Stromal cell of bone marrow (primary cell): Measurements from ENCODE around the gene ZNF213.
A peak's percentile ranks its signal among the peaks of the same experiment; 100 is the strongest.
"Not testable (repeated sequence)": the region's sequence is repeated elsewhere in the genome, so short reads cannot be mapped to it uniquely, and the experiment has no call there.

Experiments
- DNase-seq: peaks from one replicate; pipeline ENCODE4 v3.0.0-alpha.2; 2012; ENCODE audit warnings: low read depth

Gene ZNF213

DNA sequence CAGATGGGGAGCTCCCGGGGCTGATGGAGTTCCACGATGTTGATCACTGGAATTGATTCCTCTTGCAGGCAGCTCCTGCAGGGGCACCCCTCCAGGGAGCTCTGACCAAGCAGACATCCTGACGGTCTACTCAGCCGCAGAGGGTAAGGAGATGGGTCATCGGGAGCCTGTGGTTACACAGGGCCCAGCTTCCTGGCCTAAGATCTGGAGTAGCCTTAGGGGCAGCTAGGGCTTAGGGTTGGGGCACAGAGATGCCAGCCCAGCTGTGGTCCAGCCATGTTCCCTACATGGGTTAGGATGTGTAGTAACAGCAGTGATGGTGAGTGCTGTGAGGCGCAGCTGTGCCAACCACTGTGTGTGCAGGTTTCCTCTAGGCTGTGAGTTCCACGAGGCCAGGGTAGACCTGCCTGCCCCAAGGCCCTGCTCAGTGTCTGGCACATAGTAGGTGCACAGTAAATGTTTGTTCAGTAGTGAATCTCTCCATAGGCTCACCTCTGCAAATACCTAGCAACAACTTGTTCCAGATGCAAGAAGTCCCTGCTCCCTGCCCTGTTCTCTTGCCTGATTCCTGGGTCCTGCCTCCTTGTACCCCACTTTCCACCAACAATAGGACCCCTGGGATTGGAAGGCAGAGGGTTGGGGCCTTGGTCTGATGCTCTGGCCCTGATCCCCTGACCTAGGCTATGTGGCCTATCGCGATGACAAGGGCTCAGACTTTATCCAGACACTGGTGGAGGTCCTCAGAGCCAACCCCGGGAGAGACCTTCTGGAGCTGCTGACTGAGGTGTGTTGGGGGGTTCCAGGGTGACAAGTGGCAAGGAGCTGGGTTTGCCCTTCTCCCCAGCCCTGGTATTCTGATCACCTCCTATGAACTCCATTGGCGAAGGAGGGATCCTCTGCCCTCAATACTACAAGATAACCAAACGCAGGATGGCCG is 13.7 kb downstream of the ZNF213 start:
- no peak for DNase-seq

GRCh38 chr16:3149193-3149530 is 14.3 kb downstream of the ZNF213 start:
- DNase-seq: no peak

- DNase-seq: no peak
Measured at GRCh38 chr16:3149630-3150345, 15.0 kb downstream of the ZNF213 start.

- peak; percentile 84 for DNase-seq
Measured at GRCh38 chr16:3150346-3151218, 15.8 kb downstream of the ZNF213 start.

DNA sequence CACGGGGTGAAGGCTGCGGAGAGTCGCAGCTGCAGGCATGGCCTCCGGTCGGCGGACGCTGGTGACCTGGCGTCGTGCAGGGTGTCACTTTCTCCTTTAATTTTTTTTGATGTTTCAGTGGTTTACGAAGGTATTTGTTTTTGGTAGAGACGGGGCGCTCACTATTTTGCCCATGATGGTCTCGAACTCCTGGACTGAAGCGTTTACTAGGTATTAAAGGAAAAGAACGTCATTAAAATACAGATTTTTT is 17.1 kb downstream of the ZNF213 start:
- DNase-seq: no peak

DNA sequence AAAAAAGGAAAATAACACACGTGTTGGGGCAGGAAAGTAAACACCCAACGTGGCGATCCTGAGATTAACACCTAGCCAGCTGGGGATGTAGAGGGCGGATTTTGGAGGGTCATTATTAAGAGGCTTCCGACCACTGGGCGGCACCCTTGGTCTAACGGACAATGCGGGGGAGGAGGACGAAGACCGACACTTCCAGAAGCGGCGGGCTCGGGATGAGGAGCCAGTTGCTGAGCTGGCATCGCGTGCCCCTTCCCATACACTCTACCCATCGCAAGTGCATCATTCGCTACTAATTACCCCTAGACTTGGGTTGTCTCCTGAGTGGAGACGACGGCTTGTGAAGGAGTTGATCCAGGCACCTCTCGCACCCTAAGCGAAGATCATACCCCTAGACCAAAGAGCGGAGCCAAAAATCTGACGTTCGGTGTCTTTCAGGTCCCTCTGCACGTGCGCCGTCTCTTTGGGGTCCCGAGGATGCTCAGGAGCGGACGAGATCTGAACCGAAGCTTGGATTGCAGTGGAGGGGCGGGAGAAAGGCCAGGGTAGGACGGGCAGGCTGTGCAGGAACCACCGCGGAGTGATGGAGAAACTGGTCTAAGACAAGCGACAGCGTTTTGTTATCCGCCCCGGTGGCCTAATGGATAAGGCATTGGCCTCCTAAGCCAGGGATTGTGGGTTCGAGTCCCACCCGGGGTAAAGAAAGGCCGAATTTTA is 17.6 kb downstream of the ZNF213 start:
- DNase-seq: peak; percentile 73

DNA sequence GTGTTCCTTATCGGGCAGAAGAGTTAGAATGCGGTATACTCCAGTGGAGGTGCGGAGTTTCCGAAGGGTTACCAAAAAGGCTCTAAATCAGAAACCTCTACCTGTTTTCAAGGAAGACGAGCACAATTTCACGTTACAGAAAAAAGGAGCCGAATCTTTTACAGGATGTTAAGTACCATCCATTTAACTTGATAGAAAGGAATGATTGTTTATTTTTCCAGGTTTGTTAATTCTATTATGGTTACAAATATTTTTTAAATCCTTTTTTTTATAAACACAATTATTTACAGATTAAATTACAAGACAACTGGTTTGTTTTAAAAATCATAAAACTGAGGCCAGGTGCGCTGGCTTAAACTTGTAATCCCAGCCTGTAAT is 18.2 kb downstream of the ZNF213 start:
- DNase-seq: no peak

DNA sequence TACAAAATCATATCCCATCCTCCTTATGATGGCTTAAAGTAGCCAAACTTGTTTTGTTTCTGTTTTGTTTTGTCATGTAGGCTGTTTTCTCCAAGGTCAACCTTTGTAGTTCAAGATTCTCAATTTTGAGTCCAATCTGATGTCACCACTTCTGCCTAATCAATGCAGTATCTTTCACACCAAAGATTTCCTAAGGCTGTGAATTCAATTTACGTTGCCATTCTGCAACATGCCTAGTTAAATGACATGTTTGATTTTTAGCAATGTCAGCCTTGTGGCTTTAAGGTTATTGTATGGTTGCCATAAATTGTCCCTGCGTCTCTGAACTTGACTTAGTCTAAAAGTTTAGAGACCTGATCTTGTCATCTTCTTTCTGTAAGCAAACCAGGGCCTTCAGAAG is 20.4 kb downstream of the ZNF213 start:
- DNase-seq: no peak

DNA sequence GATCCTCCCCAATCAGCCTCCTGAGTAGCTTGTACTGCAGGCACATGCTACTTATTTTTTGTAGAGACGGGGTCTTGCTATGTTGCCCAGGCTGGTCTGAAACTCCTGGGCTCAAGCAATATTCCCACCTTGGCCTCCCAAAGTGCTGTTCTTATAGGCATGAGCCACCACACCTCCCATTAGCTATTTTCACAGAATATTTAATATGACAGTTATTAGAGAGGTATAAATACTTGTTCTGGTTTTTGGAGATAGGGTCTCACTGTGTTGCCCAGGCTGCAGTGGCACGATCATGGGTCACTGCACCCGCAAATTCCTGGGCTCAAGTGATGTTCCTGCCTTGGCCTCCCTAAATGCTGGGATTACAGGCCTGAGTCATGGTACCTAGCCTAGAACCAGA is 21.1 kb downstream of the ZNF213 start:
- DNase-seq: no peak

DNA sequence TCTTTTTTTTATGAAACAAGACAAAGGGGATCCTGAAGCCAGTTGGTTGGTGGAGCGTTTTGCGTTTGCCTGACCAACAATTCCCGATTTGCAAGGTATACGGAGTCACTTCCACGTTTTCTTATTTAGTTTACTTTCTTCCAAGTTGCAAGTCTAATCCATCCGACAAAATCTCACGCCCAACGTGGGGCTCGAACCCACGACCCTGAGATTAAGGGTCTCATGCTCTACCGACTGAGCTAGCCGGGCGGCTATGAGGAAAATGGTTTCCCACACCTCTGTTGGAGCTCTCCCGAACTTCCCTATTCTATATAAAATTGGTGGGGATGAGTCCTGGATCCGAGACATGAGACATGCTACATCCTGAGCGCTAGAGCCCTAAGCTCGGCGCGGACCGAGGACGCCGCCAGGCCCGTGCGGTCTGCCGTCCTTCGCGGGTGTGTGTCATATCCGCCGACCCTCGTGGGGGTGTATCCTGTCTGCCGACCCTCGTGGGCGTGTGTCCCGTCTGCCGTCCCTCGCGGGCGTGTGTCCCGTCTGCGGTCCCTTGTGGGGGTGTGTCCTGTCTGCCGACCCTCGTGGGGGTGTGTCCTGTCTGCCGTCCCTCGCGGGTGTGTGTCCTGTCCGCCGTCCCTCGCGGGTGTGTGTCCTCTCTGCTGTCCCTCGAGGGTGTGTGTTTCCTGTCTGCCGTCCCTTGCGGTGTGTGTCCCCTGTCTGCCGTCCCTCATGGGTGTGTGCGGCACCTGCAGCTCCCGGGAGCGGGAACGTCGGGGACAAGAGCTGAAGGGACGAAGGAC is 22.6 kb downstream of the ZNF213 start:
- peak; percentile 73 for DNase-seq

GRCh38 chr16:3158026-3158509 is 23.2 kb downstream of the ZNF213 start:
- DNase-seq: no peak

DNA sequence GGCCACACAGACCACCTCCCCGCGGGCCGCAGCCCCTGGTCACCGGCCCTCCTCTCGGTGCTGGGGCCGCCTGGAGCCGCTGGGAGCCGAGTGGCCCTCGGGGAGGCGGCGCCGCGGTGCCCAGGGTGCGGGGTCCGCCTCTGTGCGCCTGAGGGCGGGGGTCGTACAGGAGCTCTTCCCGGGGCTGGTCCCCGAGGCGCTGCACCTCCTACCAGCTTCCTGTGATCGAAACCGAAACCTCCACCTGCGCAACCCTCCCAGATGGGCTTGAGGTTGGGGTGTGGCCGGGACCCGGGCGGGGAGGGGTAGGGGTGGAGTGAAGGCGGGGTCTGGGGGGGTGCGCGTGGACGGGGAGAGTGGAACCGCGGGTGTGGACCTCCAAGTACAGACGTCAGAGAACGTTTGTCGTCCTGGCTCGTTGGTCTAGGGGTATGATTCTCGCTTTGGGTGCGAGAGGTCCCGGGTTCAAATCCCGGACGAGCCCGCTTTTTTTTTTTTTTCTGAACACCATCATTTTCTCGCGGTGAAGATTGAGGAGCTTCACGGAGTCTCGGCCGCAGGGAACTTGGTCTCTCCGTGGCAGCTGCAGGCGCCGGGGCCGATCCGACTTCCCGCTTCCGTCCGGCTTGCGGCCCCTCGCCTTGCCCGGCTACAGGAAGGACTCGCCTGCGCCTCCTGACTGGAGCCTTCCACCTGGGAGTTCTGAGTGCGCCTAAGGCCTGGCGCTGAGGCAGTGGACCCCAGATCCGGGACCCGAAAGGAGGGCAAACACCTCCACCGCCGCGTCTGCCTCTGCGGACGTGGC is 23.9 kb downstream of the ZNF213 start:
- no peak for DNase-seq

- no peak for DNase-seq
Measured at GRCh38 chr16:3161235-3162018, 26.6 kb downstream of the ZNF213 start.

DNA sequence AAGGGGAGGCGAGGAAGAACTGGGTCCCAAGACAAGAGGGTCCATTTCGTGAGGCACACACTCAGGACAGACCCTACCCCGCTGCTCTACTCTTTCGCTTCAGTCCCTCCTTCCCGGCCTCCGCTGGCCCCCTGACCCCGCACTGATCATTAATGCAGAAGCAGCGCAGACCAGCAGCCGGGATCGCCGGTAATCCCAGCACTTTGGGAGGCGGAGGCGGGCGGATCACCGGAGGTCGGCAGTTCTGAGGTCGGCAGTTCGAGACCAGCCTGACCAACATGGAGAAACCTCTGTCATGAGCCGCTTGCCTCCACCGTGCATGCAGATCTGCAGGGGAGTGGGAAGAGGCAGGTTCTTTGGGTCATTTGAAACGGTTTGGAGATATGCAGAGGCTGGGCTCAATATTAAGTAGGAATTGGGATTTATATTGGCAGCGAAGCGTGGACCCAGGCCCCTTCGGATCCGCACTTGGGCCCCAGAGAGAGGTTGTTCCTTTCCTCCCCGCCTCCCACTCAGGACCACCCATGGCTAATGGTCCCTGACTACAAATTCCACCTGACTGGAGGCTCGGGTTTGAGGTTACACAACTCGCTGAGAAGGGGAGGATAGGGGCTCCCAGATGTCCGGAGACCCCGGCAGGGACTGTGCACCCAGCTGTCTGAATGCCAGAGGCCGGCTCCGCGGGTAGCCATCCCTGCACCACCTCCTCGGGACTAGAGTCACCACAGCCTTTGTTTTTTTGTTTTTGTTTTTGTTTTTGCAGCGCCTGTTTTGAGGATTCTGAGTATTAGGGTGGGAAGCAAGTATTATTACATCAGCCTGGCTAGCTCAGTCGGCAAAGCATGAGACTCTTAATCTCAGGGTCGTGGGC is 29.5 kb downstream of the ZNF213 start:
- DNase-seq: no peak

DNA sequence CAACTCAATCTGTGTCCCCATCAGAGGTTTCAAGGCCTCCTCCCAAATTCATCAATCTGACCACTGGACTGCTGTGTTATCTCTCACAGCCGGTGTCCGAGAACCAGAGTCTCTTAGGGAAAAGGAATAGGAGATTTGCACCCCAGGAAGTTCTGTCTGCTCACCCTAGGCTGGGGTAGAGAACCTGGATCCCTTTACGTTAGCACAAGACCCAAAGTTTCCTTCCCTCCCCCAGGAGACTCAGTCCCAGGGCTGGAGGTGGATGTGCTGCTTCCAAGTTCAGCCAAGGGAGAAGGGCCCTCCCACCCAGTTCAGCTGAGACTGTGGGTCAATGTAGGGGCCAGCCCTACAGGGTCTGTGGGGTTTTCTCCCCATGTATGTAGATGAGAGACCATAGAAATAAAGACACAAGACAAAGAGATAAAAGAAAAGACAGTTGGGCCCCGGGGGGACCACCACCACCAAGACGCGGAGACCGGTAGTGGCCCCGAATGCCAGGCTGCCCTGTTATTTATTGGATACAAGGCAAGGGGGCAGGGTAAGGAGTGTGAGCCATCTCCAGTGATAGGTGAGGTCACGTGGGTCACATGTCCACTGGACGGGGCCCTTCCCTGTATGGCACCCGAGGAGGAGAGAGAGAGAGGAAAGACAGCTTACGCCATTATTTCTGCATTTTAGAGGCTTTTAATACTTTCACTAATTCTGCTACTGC is 30.4 kb downstream of the ZNF213 start:
- DNase-seq: no peak

GRCh38 chr16:3166505-3166886 is 31.7 kb downstream of the ZNF213 start:
- no peak for DNase-seq

DNA sequence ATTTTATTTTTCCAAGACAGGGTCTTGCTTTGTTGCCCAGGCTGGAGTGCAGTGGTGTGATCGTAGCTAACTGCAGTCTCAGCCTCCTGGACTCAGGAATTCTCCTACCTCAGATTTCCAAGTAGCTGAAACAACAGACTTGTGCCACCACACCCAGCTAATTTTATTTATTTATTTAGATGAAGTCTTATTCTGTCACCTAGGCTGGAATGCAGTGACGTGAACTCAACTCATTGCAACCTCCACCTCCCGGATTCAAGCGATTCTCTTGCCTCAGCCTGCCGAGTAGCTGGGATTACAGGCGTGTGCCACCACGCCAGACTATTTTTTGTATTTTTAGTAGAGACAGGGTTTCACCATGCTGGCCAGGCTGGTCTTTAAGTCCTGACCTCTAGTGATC is 33.9 kb downstream of the ZNF213 start:
- DNase-seq: not testable (repeated sequence)
